NB4 (cell line): Measurements from ENCODE around the gene TFCP2.

ENCODE experiments used
- MAX ChIP-seq: IDR thresholded peaks from 2 replicates; pipeline ENCODE4 v1.6.1; 2011; ENCODE audit warnings: low read depth, low read length
- MYC ChIP-seq: IDR thresholded peaks from 2 replicates; pipeline ENCODE4 v1.6.1; 2011; ENCODE audit warnings: low read depth, low read length
- POLR2A ChIP-seq: IDR thresholded peaks from 2 replicates; pipeline ENCODE4 v1.6.1; 2011; ENCODE audit warnings: mild to moderate bottlenecking; ENCODE audit not compliant: insufficient read length; ENCODE audit errors: extremely low read depth
- TF ChIP-seq, protein P1 (sequence below): IDR thresholded peaks from one replicate; pipeline ENCODE4 v1.5.1; 2012; ENCODE audit warnings: low read depth, low read length

DNA sequence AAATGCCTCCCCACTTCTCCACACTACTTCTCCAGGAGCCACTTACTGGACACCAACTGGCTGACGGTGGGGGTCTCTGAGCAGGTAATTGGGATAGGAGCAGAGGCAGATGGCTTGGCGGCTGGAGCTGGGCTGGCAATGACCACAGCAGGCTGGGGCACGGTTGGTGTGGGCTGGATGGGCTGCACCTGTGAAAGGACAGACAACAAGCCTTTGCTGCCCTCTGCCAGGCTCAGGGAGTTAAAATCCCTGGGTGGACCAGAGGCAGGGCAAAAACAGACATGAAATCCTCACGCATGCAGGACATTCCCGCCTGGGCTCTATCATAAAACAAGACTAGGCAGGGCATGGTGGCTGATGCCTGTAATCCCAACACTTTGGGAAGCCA, 19.3 kb upstream of the TFCP2 start:
- TF ChIP-seq, protein P1, sequence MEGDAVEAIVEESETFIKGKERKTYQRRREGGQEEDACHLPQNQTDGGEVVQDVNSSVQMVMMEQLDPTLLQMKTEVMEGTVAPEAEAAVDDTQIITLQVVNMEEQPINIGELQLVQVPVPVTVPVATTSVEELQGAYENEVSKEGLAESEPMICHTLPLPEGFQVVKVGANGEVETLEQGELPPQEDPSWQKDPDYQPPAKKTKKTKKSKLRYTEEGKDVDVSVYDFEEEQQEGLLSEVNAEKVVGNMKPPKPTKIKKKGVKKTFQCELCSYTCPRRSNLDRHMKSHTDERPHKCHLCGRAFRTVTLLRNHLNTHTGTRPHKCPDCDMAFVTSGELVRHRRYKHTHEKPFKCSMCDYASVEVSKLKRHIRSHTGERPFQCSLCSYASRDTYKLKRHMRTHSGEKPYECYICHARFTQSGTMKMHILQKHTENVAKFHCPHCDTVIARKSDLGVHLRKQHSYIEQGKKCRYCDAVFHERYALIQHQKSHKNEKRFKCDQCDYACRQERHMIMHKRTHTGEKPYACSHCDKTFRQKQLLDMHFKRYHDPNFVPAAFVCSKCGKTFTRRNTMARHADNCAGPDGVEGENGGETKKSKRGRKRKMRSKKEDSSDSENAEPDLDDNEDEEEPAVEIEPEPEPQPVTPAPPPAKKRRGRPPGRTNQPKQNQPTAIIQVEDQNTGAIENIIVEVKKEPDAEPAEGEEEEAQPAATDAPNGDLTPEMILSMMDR, result no peak
- no peak for TF ChIP-seq POLR2A
- TF ChIP-seq MAX, result no peak
- TF ChIP-seq MYC, result no peak
